GM13976 (cell line): Measurements from ENCODE around the gene FAM241A.

Experiments used
- DNase-seq: peaks from one replicate; pipeline ENCODE4 v3.0.0; 2012; ENCODE audit warnings: low spot score
- CTCF ChIP-seq: IDR thresholded peaks from 2 replicates; pipeline ENCODE4 v1.5.1; 2012; ENCODE audit warnings: borderline replicate concordance, mild to moderate bottlenecking; ENCODE audit not compliant: insufficient read depth; ENCODE audit errors: extremely low read depth, missing control alignments, control extremely low read depth
- in situ Hi-C: fragments of 300-500 bp; cut with MboI; formaldehyde crosslinking; loops from one replicate; pipeline ENCODE4 v1.12.0; 2022; ENCODE audit warnings: low sequenced_read_pairs, mixed read lengths, inconsistent platforms; ENCODE audit not compliant: unreplicated experiment

Gene FAM241A

GRCh38 chr4:112183252-112183651, 38.0 kb downstream of the FAM241A start:
- DNase-seq: no peak
- no peak for TF ChIP-seq CTCF
- in situ Hi-C loops: no loop called here

- no peak for TF ChIP-seq CTCF
- DNase-seq: no peak
- in situ Hi-C loops: no loop called here
Measured at GRCh38 chr4:112184438-112184837, 39.2 kb downstream of the FAM241A start.

- in situ Hi-C loops: no loop called here
- no peak for DNase-seq
- TF ChIP-seq CTCF: no peak
Measured at GRCh38 chr4:112185334-112185733, 40.1 kb downstream of the FAM241A start.

GRCh38 chr4:112185740-112186670, 40.8 kb downstream of the FAM241A start:
- TF ChIP-seq CTCF: no peak
- in situ Hi-C loops: no loop called here
- DNase-seq: no peak

- no peak for DNase-seq
- TF ChIP-seq CTCF: no peak
- in situ Hi-C loops: no loop called here
Measured at GRCh38 chr4:112189754-112190153, 44.5 kb downstream of the FAM241A start.

- no peak for TF ChIP-seq CTCF
- in situ Hi-C loops: no loop called here
- no peak for DNase-seq
Measured at GRCh38 chr4:112190684-112191083, 45.4 kb downstream of the FAM241A start.

GRCh38 chr4:112196461-112196860, 51.2 kb downstream of the FAM241A start:
- no peak for DNase-seq
- TF ChIP-seq CTCF: no peak
- in situ Hi-C loops: no loop called here
